HG02588 (cell line): ENCODE data around the gene CDH12.
A peak's percentile ranks its signal among the peaks of the same experiment; 100 is the strongest.

Experiments
- ATAC-seq: cut with Tn5 transposase; IDR thresholded peaks from one replicate; pipeline ENCODE4 v1.9.1; 2021; ENCODE audit warnings: mild to moderate bottlenecking, moderate library complexity; ENCODE audit not compliant: unreplicated experiment

CDH12 gene

GRCh38 chr5:21856987-21857386 is 996.2 kb downstream of the CDH12 start:
- no peak for ATAC-seq

- no peak for ATAC-seq
These were observed 1005.8 kb downstream of the CDH12 start for GRCh38 chr5:21847300-21847699.

DNA sequence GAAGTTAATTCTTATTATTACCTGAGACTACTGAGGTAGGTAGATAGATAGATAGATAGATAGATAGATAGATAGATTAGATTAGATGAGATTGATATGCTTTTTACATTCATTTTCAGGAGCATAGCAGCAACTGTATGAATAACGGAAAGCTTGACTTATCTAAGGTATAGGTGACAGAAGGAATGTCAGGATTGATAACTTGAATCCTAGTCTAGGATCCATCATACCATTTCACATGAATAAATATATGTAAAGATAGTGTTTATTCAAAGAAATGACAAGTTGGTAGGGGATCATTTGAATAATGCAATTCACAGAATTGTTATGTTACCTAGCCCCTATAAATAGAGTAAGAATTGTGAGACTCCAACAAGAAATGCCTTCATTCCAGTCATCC is 1008.2 kb downstream of the CDH12 start:
- ATAC-seq: no peak

- ATAC-seq: no peak
These were observed 1018.3 kb downstream of the CDH12 start for GRCh38 chr5:21834863-21835262.

DNA sequence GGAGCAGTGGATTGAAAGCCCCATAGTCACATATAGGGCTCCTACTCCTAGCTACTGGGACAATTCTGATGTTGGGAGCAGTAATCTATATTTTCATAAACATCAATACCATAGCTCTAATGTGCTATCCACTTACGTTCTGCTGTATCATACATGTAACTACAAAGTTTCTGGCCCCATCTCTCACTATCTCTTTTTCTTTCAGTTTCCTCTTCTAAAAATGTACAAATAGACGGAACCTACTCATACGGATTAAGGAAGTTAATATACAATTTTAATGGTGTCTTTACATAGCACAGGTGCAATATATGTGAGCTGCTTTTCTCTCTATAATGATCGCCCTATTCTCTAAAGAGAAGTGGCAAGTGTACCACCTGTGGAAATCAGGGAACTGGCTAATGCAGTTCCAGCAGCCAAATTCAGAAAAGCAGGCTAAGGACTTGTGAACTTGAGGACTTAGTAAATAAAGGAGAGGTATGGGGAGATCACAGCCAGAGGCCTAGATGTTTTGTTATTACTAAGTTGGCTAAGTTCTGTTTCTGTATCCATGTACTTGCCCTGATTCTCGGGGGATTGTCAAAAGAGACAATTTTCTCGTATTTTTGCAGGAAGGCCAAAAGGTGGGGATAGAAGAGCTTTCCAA is 1021.9 kb downstream of the CDH12 start:
- ATAC-seq: peak; percentile 82

DNA sequence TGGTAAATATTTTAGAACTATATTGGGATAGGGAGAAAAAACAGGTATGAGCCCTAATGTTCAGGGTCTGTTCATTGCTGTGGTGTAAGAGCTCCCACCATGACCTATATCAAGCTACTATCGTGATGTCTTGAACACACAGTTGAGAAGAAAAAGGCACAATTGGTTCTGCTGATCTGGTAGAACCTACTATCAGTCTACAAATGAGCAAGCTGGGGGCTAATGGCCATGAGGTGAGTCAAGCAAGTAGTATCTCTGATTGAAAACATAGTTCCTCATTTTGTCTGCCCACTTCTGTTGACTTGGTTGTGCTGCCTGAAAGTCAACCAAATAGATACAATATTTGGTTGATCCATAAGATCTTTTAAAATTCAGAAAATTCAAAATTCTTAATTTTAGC is 1026.3 kb downstream of the CDH12 start:
- peak; percentile 40 for ATAC-seq

- ATAC-seq: no peak
These were observed 1029.6 kb downstream of the CDH12 start for GRCh38 chr5:21823588-21823987.

DNA sequence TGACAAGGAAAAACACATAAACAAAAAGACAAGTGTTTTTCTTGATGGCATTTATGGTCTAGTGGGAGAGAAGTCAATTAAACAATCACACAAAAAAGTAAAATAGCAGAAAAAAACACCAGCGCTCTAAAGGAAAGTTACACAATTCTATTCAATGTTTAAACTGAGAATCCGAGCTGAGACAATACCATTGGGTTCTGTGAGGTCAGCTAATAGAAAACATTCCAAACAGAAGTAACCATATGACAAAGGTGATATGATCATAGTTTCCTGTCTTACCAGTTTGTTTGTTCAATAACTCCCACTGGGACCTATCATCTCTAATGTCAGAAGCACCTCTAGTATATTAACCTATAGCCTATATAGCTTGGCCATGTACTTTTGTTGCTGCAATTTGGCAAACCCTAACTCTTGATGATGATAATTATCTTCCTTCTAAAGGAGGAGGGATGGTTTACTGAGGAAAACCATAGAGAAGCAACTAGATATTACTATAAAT is 1030.0 kb downstream of the CDH12 start:
- no peak for ATAC-seq

- no peak for ATAC-seq
These were observed 1032.6 kb downstream of the CDH12 start for GRCh38 chr5:21820527-21820926.

- ATAC-seq: no peak
These were observed 1034.8 kb downstream of the CDH12 start for GRCh38 chr5:21818370-21818720.

DNA sequence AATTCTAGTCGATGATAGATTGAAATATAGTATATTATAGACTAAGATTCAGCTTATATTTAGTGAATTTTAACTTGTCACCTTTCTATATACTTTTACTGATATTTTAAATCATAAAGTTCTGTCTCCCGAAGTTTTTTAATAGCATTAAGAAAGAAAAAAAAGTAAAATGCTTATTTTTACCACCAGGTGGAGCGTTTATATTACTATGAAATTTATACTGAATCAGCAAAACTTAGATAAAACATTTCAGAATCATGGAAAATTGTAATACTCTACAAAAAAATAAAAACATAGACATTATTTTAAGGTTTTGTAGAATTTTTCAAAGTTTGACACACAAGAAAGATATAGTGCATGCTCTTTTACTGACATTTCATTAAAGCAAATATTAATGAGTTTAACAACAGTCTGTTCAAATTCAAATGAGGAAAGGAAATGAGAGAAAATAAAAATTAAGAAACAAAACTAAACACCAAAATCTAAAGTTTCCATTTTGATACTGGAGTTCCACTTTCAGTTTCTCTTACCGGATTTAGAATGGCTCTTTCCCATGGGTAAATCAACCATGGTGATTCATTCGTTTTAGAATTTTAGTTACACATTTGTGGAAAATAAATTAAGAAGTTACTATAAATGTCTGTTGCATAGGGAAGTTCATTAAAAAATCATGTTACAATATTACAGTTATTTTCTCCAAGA is 1035.3 kb downstream of the CDH12 start:
- no peak for ATAC-seq

DNA sequence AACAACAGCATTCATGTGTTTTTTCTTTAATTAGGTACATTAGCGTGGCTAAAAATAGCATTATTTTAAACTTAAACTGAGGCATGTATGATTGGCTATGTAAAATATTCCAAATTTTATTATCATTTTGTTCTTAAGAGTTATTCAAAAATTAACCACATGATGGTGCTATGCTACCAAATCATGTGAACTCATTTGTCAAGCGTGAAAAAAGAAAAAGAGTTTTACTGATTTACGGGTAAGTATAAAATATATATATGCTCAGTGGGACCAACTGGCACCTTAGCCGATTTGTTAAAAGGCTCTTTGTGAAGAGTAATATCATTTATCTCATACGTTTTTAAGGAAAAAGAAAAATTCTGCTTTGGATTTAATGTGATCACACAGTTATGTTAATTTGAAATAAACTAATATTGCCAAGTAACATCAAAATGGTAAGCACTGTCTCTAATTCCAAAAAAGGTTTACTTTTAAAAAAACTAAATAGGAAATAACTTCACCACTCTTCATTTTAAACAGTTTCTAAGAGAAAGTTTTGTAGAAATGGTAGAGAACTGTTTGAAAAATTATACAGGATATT is 1042.3 kb downstream of the CDH12 start:
- ATAC-seq: no peak

DNA sequence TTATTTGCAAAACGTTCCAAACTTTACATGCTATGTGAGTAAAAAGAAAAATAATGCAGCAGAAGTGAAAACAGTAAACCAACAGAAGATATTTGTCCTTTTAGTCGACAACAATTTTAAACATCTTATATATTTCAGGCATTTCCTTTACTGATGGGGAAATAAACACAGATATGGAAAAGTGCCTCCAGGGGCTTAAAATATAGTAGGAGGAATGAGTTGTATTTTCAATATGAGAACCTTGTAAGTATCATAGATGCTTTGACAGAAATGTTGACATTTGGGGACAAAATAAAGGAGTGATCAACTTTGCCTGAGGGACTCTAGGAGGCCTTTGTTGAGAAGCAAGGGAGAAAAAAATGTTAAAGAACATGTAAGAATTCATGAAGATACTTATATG is 1043.5 kb downstream of the CDH12 start:
- no peak for ATAC-seq

DNA sequence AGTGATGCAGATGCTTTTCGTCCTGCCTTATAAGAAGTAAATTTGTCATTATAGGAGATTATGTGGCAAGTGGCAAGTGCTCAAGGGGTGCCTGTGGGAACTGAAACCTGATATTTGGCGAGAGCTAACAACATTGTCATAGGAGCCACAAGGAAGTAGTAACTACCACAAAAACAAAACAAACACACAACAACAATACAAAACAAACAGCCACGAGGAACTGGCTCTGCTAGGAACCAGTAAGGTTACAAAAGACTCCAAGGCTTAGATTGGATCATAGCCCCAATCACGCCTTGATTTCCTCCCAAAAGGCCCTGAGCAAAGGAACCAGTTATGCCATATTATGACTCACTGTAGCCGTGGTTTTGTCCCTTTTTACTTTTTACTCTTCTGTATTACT is 1045.2 kb downstream of the CDH12 start:
- ATAC-seq: no peak

DNA sequence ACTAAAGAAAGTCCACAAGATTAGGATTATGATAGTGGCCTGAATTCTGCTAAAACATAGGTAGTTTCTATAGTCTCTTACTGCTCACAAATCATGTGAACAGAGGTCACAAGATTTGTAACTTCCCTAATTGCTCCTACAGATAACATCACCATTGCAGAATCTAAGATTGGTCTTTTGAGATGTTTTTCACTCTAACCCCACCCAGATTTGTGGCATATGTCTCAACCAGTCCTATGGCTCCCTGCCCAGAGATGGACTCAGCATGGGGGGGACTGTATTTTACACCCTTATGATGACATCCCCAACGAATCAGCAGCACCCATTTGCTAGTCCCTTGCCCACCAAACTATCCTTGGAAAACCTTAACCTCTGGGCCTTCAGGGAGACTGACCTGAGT is 1046.2 kb downstream of the CDH12 start:
- ATAC-seq: no peak

DNA sequence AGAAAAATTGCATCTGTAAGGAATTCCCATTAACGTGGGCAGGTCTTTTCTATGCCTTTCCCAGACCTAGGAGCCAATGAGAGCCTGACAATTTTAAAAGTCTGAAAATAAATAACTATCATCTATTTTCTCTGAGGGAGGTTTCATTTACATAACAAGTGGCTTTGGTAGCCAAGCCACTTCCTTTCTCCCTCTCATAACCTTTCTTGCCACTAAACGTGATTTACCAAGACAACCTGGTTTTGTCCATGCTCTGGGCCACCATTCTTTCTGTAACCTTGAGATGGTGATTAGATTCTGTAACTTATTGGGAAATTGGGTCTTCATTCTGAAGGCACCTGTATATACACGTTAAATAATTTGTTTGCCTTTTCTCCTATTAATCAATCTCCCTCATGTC is 1046.9 kb downstream of the CDH12 start:
- ATAC-seq: no peak

- no peak for ATAC-seq
These were observed 1050.2 kb downstream of the CDH12 start for GRCh38 chr5:21802869-21803490.

GRCh38 chr5:21802100-21802499 is 1051.0 kb downstream of the CDH12 start:
- no peak for ATAC-seq

GRCh38 chr5:21792748-21793147 is 1060.4 kb downstream of the CDH12 start:
- no peak for ATAC-seq

DNA sequence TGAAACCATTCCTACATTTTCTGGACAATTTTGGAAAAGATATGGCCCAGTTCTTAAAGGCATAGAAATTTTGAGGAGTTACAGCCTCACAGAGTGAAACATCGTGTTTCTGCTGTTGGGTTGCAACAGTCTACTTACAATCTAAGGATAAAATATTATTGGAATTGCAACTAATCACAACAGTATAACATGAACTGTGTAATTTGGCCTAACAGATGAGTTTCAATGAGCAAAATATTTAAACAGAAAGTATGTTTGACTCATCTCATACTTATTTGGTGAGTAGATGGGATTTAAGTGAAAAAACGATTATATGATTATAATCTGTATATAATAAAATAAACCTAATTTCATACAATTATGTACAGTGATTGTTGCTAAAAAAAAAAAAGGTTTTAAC is 1061.8 kb downstream of the CDH12 start:
- ATAC-seq: no peak

DNA sequence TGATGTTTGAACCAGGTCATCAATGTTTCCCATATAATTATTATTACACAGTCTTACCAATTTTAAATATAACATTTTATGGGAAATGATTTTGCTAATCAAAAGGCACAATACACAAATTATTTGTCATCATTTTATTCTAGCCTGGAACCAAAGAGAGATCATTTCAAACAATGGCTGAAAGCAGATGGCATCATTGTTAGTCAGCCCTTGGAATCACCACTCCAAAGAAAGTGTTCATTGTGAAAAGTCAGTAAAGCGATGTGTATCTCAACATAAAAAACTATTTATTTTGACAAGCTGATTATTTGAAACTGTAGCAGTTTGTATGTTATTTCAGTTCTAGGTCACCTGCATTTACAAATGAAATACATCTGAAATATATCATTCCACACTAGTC is 1068.7 kb downstream of the CDH12 start:
- ATAC-seq: no peak
